Measurements from ENCODE around the gene TFF2. TPM values are rescaled to one million over a fixed set of nuclear protein-coding genes. Genes with fewer than 3 reads are reported as not detected.

The TFF2 gene
- total RNA-seq, 1 experiment from 2014 or later = 1.1 TPM

GRCh38 chr21:42362700-42363099 lies 11.9 kb upstream of the TFF2 start:
- no TSS peak for BruUV-seq (replicated peaks)
- in situ Hi-C loops (cut with HindIII; ENCODE audit: low pct_unique_long_range_greater_than_20kb, low sequenced_read_pairs) (no loop called here), intact Hi-C loops (cut with micrococcal nuclease; ENCODE audit: unreplicated experiment) (no loop called here)
- DNase-seq (ENCODE audit: low read depth, low spot score) = no peak
- ATAC-seq = no peak
- H3K4me1 ChIP-seq (ENCODE audit: control insufficient read depth, insufficient read depth, low read length) = no peaks in the 10 kb centered on the region; the same call in 1 of the 2 replicates
- CTCF ChIA-PET = interaction anchor here (0.6 kb wide), 1 partner anchor 224 kb away, joined by 4 read pairs; no protein-coding TSS in a partner anchor
- H3K27ac ChIP-seq (ENCODE audit: low read length) = no peak overlapping the region
- H3K27me3 ChIP-seq (ENCODE audit: control insufficient read depth, insufficient read depth, low read length) = no peaks in the 10 kb centered on the region
- no peaks in the 10 kb centered on the region for H3K9me3 ChIP-seq (ENCODE audit: control insufficient read depth, insufficient read depth, low read depth, low read length)
- no peak for TF ChIP-seq REST (IDR thresholded peaks at IDR 0.05; ENCODE audit: insufficient read depth in 1 of 2, low read depth in 2 of 2, low read length in 1 of 2)
- no peak for TF ChIP-seq POLR2AphosphoS5 (IDR thresholded peaks at IDR 0.05; ENCODE audit: low read depth, low read length)
- TF ChIP-seq SIN3A (IDR thresholded peaks at IDR 0.05; ENCODE audit: borderline replicate concordance, insufficient read depth, low read depth, low read length) = no peak
- no peak for TF ChIP-seq TCF7L2 (IDR thresholded peaks at IDR 0.05; ENCODE audit: low read depth, low read length)
- TF ChIP-seq CTCF (IDR thresholded peaks at IDR 0.05) = no peak
- no peak overlapping the region for H3K4me3 ChIP-seq (ENCODE audit: low read depth in 2 of 2, low read length in 2 of 2)
- H3K36me3 ChIP-seq (ENCODE audit: control insufficient read depth, insufficient read depth, low read length) = no peaks in the 10 kb centered on the region
- POLR2A ChIA-PET = no interaction called here

GRCh38 chr21:42362198-42362597 lies 11.4 kb upstream of the TFF2 start:
- POLR2A ChIA-PET = no interaction called here
- Histone ChIP-seq H3K36me3 (ENCODE audit: control insufficient read depth, insufficient read depth, low read length) (no peaks in the 10 kb centered on the region), H3K9me3 (ENCODE audit: control insufficient read depth, insufficient read depth, low read depth, low read length) (no peaks in the 10 kb centered on the region), H3K27me3 (ENCODE audit: control insufficient read depth, insufficient read depth, low read length) (no peaks in the 10 kb centered on the region), H3K4me3 (ENCODE audit: low read depth in 2 of 2, low read length in 2 of 2) (no peak overlapping the region), H3K27ac (ENCODE audit: low read length) (no peak overlapping the region), H3K4me1 (ENCODE audit: control insufficient read depth, insufficient read depth, low read length) (no peaks in the 10 kb centered on the region; the same call in 1 of the 2 replicates)
- intact Hi-C loops (cut with micrococcal nuclease; ENCODE audit: unreplicated experiment) = no loop called here
- in situ Hi-C loops (cut with HindIII; ENCODE audit: low pct_unique_long_range_greater_than_20kb, low sequenced_read_pairs) = no loop called here
- DNase-seq (ENCODE audit: low read depth, low spot score) (no peak), ATAC-seq (no peak)
- TF ChIP-seq POLR2AphosphoS5 (IDR thresholded peaks at IDR 0.05; ENCODE audit: low read depth, low read length) = no peak
- no peak for TF ChIP-seq REST (IDR thresholded peaks at IDR 0.05; ENCODE audit: insufficient read depth in 1 of 2, low read depth in 2 of 2, low read length in 1 of 2)
- no peak for TF ChIP-seq TCF7L2 (IDR thresholded peaks at IDR 0.05; ENCODE audit: low read depth, low read length)
- no peak for TF ChIP-seq CTCF (IDR thresholded peaks at IDR 0.05)
- no peak for TF ChIP-seq SIN3A (IDR thresholded peaks at IDR 0.05; ENCODE audit: borderline replicate concordance, insufficient read depth, low read depth, low read length)
- CTCF ChIA-PET = interaction anchor here (0.6 to 1.7 kb wide), 2 partner anchors 19 to 225 kb away, joined by 4 read pairs; no protein-coding TSS in a partner anchor
- no TSS peak for BruUV-seq (replicated peaks)

All from Panc1 (cell line).